ENCODE measurements around the gene TMEM72. TPM values are rescaled to one million over a fixed set of nuclear protein-coding genes. Genes with fewer than 3 reads are reported as not detected.

Gene TMEM72
- total RNA-seq, 1 donor from 2014 or later: not detected

DNA sequence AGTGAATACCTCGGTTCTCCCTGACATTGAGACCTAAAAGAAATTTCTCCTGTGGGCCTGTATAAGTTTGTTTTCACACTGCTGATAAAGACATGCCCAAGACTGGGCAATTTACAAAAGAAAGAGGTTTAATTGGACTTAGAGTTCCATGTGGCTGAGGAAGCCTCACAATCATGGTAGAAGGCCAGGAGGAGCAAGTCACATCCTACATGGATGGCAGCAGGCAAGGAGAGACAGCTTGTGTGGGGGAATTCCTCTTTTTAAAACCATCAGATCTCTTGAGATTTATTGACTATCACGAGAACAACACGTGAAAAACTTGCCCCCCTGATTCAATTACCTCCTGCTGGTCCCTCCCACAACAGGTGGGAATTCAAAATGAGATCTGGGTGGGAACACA, 6.7 kb downstream of the TMEM72 start:
- DNase-seq (ENCODE audit: low read depth, low spot score): no peak

DNA sequence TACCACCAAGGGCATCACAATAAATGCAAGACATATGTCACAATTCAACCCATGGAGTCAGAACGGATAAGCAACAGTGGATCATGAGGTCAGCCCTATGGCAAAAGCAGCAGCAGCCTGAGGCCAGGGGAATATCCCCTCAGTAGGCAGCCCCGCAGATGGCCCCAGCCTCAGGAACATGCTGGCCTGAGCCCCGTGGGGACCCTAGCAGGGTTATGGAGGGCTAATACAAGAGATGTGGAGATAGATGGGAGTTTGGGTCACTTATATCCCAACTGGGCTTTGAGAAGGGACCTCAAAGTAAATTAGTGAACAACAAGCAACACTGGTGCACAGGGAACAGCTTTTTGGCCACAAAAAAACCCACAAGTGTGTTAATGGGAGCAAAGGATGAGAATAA, 9.1 kb downstream of the TMEM72 start:
- DNase-seq (ENCODE audit: low read depth, low spot score): no peak

DNA sequence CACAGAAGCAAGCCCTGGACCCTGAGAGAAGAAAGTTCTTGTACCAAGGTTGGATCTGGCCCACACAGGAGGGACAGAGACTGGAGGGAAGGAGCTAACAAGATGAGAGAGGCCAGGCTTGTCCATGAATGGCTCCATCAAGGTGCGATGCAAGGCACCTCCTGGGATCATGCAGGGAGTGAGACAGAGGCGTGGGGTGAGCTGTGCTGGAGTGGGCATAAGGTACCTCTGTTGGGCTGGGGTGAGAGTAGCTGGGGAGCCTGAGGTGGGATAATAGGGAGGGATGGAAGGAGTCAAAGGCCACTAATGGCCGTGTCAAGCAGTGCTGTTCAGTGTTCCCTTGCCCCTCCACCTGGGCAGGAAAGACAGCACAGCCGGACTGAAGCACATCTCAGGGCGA, 9.9 kb downstream of the TMEM72 start:
- no peak for DNase-seq (ENCODE audit: low read depth, low spot score)

DNA sequence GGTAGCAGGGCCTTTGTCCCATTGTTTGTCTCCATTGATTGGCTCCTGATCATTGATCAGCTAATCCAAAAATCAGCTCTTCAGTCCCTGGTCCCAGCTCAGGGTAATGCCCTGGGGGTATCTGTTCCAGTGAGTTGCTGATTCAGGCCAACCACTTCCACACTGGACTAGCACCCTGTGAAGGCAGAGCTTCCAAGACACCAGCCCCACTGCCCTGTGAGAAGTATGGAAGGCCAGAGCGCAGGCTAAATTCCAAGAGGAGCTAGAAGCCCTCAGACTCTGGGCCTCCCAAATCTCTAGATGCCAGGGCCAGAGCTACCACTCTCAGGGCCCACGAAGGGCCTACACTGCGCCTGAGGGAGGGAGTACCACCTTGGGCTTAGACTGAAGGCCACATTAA, 10.4 kb downstream of the TMEM72 start:
- DNase-seq (ENCODE audit: low read depth, low spot score): no peak

DNA sequence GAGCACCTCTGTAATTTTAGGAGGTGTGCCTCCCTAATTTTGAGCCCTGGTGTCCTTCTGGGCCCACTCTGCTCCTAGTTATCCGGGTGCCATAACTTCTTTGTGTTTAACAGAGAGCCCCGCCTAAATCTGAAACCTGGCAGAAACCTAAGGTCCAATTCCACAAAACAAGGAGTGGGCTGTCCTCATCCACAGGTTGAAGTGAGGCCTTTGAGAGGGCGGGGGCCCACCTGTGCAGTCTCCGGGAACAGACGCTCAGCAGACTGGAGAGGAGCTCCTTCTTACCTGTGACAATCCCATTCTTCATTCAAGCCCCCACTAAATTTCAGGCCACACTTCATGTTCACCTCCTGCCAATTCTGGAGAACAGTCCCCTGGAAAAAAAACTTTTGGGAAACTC, 10.9 kb downstream of the TMEM72 start:
- no peak for DNase-seq (ENCODE audit: low read depth, low spot score)

DNA sequence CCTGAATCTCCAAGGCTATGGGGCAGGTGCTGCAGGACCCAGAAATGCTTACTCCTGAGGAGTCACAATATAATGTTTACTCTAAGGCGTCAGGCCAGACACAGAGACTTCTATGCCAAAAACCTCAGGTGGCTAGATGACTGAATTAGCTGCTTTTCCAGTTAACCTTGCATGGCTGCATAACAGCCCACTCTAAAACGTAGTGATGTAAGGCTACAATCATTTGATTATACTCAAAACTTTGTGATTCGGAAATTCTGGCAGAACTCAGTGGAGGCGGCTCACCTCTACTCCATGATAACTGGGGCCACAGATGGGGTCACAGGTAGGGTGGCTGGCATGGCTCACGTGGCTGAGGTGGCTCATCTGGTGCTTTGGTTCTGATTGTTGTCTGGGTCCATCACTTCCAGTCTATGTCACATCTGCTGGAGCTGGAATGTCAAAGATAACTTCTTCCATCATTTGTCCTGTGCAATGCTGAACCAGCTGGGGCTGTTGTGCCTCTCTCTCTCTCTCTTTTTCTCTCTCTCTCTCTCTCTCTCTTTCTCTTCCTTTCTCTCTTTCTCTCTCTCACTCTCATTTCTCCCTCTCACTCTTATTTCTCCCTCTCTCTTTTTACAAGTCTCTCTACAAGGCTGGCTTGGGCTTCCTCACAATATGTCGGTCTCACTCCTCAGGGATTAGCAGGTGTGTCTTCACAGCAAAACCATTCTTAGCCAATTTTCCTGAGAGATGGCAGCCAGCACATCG, 11.8 kb downstream of the TMEM72 start:
- no peak for DNase-seq (ENCODE audit: low read depth, low spot score)

DNA sequence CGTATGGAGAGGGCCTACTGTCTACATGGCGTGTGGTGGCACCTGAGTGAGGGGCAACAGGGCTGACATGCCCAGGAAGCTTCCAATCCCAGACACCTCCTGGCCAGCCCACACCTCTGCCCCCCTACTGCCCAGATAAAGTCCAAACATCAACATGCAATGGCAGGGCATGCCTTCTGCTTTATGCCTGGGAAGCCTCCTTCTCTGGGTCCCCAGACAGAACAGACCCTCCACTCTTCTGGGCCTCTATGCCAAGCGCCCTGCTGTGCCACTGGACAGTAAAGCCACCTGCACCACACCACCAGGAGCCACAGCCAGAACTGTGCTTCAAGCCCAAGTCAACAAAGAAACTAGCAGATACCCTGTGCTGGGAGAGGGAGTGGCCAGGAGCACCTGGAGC, 12.5 kb downstream of the TMEM72 start:
- no peak for DNase-seq (ENCODE audit: low read depth, low spot score)

DNA sequence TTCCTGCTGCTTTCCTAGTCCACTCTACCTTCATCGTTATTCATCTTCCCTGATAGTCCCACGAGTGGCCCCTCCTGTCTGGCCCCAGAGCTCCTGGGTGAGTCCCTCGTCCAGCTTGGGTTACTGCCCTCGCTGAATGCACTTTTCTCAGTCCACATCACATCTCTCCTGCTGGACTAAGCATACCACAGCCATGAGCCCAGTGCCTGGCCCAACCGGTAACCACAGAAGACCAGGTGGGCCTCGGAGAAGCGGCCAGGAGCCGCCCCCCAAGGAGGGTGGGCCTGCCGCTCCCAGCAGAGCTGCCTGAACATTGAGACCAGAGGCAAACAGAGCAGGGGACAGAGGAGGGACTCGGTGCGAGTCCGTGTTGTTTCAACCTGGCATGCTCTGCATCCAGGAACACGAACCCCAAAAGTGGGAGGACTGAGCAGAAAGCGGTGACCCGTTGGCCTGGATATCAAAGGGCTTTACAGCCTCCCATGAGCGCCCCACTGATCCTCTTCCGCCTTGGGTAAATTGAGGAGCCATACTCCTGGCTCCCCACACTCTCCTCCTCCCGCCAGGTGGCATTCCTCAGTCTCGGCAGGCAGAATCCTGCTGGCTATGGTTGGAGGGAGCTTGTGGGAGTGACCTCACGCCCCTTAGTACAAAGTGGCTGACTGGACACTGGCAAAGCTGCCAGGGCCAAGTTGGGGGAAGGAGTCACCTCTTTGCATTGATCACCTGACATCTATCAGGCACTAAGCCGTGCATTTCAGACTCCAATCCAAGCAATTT, 13.3 kb downstream of the TMEM72 start:
- DNase-seq (ENCODE audit: low read depth, low spot score): no peak

DNA sequence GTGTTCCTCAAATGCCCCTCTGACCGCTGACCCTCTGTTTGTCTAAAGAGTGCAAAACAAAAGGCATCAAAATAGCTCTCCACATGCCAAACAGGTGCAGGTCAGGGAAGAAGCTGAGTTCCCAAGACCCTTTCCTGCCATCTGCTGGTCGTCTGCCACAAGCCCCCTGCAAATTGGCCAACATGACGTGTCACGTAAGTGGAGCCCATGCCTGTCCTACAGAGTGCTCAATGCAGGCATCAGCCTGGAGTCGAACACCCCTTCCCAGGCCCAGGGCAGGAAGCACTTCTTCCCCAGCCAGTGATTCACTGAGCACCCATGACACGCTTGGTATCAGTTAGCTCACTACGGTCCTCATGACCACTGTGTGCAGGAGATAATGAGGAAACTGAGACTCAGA, 14.1 kb downstream of the TMEM72 start:
- DNase-seq (ENCODE audit: low read depth, low spot score): no peak

DNA sequence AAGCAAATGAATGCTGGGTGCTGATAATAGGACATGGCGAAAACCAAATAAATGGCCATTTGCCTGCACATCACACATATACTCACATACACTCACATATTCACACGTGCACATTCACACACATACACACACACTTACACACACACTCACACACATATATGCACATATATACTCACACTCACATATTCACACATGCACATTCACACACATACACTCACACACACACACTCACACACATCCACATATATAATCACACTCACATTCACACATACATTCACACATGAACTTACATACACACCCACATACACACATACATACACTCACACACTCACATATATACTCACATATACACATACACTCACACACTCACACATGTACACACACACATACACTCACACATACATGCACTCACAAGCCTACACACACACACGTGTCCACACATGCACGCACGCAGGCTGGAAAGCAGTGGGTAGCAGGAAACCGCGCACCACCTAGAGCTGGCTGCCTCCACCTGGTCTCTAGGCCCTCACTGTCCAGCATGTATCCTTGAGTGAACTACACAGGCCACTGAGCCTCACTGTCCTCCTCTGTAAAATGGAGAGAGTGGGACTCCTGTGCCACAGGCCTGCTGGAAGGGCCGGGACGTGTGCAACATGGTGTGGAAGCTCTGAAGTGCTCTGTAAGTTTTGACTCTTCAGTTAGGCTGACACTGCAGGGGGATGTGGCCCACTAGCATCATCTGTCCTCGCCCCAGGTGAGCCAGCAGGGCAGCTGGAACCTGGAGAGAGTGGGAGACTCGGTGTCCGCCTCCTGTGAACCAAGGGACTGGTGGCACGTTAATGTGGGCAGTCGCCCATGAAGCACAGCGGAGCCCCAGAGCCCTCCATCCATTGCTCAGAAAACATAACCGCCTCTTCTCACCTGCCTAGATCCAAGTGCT, 14.9 kb downstream of the TMEM72 start:
- DNase-seq (ENCODE audit: low read depth, low spot score): no peak

DNA sequence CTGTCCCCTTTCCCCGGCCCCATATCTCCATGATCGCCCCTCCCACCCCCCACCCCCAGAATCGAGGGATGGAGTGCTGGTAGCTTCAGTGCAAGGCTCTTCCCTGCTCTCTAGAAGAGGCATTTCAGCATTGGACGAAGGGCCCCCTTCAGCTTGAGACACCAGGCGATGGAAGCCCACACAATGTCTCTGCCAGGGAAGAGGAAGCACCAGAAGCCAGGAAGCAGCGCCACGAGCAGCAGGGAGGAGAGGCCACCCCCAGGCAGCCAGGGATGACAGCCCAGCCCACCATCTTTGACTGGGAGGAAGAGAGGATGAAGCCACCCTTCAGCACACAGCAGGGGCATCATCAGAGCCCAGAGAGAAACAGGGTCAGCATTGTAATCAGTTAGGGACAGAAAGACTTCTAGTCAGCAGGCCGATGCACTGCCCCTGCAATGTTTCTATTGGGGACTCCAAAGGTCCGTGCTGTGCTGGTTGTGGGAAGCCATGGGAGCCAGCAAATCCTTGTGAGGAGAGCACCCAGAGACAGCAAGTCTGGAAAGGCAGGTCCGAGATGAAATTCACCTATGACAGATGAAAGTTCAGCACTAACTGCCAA, 15.7 kb downstream of the TMEM72 start:
- no peak for DNase-seq (ENCODE audit: low read depth, low spot score)

DNA sequence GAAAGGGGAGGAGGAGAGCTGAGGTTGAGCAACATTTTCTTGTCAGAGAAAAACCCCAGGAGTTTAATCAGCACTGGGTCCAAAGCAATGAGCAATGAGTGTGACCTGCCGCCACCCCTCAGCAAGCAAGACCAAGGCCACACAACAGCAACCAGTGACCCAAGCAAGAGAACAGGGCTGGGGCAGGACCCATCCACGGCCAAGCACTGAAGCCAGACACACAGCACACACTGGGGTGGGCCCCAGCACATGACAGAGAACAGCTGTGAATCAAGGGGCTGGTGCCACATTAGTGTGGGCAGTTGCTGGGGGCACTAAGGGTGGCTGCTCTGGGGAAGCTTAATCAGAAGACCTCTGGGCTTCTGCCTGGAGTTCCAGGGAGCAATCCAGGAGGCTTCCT, 16.2 kb downstream of the TMEM72 start:
- no peak for DNase-seq (ENCODE audit: low read depth, low spot score)

DNA sequence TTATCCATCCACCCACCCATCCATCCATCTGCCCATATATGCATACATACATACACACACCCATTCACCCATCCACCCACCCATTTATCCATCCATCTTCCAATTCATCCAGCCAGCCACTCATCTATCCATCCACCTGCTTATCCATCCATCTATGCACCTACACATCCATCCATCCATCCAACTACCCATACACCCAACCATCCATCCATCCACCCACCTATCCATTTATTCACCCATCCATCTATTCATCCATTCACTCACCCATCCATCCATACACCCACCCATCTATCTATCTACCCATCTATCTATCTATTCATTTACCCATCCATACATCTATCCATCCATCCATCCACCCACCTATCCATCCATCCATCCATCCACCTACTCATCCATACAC, 17.3 kb downstream of the TMEM72 start:
- DNase-seq (ENCODE audit: low read depth, low spot score): no peak

DNA sequence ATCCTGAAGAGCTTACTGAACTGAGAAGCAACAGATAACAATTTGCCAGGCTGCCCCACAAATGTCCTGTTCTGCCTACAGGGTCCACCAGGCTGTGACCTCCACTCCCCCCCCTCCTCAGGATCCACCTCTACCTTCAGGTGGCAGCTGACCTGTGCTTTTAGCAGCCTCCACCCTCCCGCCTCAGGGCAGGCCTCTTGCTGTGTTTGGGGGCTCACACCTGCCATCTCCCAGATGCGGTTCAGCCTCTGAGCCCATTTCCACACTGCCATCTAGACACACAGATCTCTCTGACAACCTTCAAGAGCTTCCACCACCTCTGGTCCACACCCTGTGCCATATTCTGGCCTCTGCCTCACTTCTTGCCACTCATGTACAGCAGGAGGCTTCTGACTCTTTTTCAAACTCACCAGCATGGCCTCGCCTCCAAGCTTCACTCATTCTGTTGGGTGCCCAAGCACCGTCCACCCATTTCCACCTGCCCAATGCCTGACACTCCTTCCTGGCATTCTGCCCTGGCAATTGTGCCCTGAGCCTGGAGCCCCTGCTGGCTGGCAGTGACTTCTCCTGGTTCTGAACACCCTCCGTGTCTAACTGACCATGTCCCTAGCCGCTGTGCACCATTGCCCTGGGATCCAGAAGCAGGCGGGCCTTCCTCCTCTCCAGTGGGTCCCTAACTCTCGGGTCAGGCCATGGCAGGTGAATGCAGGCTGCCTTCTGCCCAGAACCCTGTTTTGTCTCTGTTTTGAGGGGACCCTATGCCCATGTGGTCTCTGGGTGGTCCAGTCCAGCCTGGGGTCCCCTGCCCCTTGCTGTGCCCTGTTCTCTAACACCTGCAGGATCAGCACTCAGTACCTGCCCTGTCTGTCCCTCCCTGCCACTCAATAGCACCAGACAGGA, 18.5 kb downstream of the TMEM72 start:
- DNase-seq (ENCODE audit: low read depth, low spot score): no peak

DNA sequence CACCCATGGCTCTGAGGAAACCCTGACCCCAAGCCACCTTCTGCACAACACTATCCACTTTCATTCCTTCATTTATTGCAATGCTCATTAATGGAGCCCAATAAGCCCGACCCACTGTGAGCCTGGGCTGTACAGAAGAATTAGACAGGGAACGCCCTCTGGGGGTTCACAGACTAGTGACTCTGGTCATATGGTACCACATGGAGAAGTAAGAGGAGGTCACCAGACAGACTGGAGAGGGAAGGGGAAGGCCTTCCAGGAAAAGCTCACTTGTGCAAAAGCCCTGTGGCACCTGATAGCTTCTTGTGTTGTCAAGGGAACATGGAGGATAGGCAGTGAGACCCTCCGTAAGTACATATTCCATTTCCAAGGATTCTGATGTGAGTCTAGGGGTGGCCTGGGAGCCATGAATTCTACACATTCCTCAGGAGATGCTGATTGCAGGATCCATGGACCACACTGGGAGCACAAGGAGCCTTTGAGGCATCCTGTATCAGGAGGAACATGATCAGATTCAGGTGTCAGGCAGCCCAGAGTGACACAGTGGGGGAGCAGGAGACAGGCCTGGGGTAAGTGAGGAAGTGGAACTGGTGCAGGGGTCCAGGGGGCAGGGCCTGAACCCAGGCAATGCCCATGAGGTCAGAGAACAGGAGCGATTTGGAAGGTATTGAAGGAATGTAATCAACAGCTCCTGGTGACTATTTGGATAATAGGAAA, 19.9 kb downstream of the TMEM72 start:
- no peak for DNase-seq (ENCODE audit: low read depth, low spot score)

DNA sequence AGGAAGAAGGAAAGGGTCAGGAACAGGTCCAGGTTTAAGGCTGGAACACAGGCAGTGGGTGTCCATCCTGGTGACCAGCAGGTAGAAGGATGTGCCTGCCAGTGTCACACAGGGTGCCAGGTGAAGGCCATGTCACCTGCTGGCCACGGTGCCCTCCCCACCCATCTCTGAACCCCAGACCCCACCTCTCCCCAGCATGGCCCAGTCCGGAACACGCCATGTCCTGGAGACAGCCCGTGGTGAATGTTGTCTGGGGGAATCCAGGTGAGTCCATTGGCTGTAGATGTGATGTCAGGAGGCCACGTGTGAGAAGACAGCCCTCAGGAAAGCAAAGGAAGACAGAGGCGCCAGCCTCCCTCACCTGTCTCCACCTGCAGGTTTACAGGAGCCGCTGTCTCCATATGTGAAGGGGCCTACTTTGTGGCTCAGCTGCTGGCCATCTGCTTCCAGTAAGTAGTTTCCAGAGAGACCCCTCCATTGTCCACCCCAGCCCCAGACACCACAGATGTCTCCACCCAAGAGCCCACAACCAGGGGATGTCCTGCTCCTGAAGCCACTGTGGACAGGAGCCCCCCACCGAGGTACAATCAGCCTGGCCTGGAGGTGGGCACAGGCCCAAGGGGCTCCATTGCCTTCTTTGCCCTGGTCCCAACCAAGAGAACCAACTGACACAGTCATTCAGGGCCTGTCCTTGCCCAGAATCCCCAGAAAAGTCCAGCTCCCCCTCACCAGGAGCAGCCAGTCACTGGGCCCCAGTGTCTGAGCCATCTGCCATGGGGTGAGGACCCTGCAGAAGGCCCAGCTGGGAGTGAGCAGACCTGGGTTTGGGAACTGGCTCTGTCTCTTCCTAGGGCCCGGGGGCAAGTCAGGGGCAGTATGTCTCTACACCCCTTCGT, 20.7 kb downstream of the TMEM72 start:
- DNase-seq (ENCODE audit: low read depth, low spot score): no peak

DNA sequence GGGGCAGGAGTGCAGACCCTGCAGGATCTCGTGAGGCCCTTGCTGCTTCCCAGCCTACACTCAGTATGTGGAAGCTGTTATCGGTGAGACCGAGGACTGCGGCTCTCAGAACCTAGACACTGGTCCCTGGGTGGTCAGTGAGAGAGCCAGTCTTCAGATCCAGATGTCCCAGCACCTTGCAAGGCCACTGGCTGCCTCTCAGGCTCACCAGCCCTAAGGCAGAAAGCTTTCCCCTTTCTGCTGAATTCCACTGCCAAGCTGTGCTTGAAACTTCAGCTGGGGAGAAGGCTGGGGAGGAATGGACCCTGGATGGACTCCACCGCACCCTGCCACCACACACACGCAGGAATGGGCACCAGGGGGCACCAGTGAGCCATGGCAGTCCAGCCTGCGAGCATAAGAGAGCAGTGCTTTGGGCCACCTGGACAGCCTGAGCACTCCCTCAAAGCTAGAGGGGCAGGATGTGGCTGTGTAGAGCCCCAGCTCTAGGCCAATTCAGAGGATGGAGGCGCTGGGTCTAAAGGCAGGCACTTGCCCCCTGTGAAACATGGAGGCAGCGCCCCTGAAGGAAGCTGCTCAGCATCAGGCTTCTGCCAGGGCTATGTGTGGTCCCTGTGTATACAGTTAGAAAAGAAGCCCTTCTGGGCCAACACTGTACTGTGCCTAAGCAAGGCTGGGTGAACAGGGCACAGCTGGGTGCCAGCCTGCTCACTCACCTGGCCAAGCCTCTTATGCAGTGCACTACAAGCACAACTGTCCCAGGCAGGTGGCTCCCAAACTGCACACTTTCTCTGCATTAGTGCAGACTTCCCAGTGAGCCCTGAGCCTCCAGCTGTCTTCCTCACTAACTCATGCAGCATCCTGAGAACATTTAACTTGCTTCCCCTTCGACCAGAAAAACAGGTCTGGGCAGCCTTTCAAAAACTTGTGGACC, 21.6 kb downstream of the TMEM72 start:
- peak; percentile 32 for DNase-seq (ENCODE audit: low read depth, low spot score)

Measured in pulmonary artery endothelial cell (primary cell).